RWPE2 (cell line): ENCODE data around the gene HOXA7.

Experiments used
- ATAC-seq: fragments of 200-7000 bp; cut with Tn5 transposase; 3 replicates; pipeline ENCODE4 v1.9.1; 2021; ENCODE audit warnings: low read depth
- DNase-seq: peaks from one replicate; pipeline ENCODE4 v3.0.0-alpha.2; 2020; ENCODE audit warnings: low spot score
- H3K27ac ChIP-seq: fragments of 450-650 bp; 2 replicates; pipeline ENCODE4 v1.5.1; 2017; ENCODE audit warnings: mild to moderate bottlenecking; ENCODE audit not compliant: poor library complexity, severe bottlenecking
- H3K27me3 ChIP-seq: fragments of 250-450 bp; sonication (Bioruptor Pico); 2 replicates; pipeline ENCODE4 v1.5.1; 2021; ENCODE audit warnings: mild to moderate bottlenecking, moderate library complexity; ENCODE audit not compliant: insufficient read depth, poor library complexity, severe bottlenecking
- H3K36me3 ChIP-seq: fragments of 250-450 bp; sonication (Bioruptor Pico); 2 replicates; pipeline ENCODE4 v1.5.1; 2020; ENCODE audit warnings: low read depth, mild to moderate bottlenecking, moderate library complexity
- H3K4me1 ChIP-seq: fragments of 250-450 bp; sonication (Bioruptor Pico); 2 replicates; pipeline ENCODE4 v1.5.1; 2021; ENCODE audit warnings: mild to moderate bottlenecking, moderate library complexity; ENCODE audit not compliant: insufficient read depth, poor library complexity, severe bottlenecking
- H3K4me3 ChIP-seq: fragments of 250-450 bp; sonication (Bioruptor Pico); 2 replicates; pipeline ENCODE4 v1.5.1; 2021; ENCODE audit warnings: mild to moderate bottlenecking, moderate library complexity; ENCODE audit not compliant: severe bottlenecking
- H3K9me3 ChIP-seq: fragments of 250-450 bp; sonication (Bioruptor Pico); 2 replicates; pipeline ENCODE4 v1.5.1; 2021; ENCODE audit warnings: mild to moderate bottlenecking, moderate library complexity; ENCODE audit not compliant: severe bottlenecking
- CTCF ChIP-seq: fragments of 450-650 bp; IDR thresholded peaks from one replicate; pipeline ENCODE4 v1.5.1; 2017; ENCODE audit warnings: mild to moderate bottlenecking, moderate library complexity; ENCODE audit not compliant: poor library complexity, severe bottlenecking

HOXA7 gene

GRCh38 chr7:27174874-27175625 is 18.6 kb upstream of the HOXA7 start:
- no peak for TF ChIP-seq CTCF
- Histone ChIP-seq H3K27ac (peak overlapping the region; percentile 93), H3K4me1 (peaks cover 20% of the 10 kb centered on the region), H3K4me3 (peak overlapping the region; percentile 54), H3K9me3 (no peaks in the 10 kb centered on the region), H3K27me3 (no peaks in the 10 kb centered on the region), H3K36me3 (peaks cover 6% of the 10 kb centered on the region; the same call in 1 of the 2 replicates)
- DNase-seq (peak; percentile 50), ATAC-seq (peak; percentile 10)

GRCh38 chr7:27173956-27174873 is 17.7 kb upstream of the HOXA7 start, which contains the start of gene HOXA10:
HOXA10 (minus strand) TSS chr7:27174320; CDS start chr7:27174306, 14 bp downstream.
- peaks cover 6% of the 10 kb centered on the region; the same call in 1 of the 2 replicates for H3K36me3 ChIP-seq
- H3K9me3 ChIP-seq, result no peaks in the 10 kb centered on the region
- H3K27ac ChIP-seq, result peak within 1 kb of the TSS; percentile 93
- TF ChIP-seq CTCF, result no peak
- peak within 1 kb of the TSS; percentile 54 for H3K4me3 ChIP-seq
- peak; percentile 76 for DNase-seq
- no peaks in the 10 kb centered on the region for H3K27me3 ChIP-seq
- H3K4me1 ChIP-seq, result peaks cover 20% of the 10 kb centered on the region
- ATAC-seq, result 0 out of 3 replicates have a peak, but pooled peaks have one; percentile 2

GRCh38 chr7:27173511-27173955 is 17.1 kb upstream of the HOXA7 start:
- H3K9me3 ChIP-seq, result no peaks in the 10 kb centered on the region
- H3K27me3 ChIP-seq, result no peaks in the 10 kb centered on the region
- H3K36me3 ChIP-seq, result peaks cover 6% of the 10 kb centered on the region; the same call in 1 of the 2 replicates
- ATAC-seq, result no peak
- peak; percentile 52 for DNase-seq
- no peak for TF ChIP-seq CTCF
- H3K27ac ChIP-seq, result peak overlapping the region; percentile 93
- peak overlapping the region; percentile 54 for H3K4me3 ChIP-seq
- H3K4me1 ChIP-seq, result peaks cover 20% of the 10 kb centered on the region

- Histone ChIP-seq H3K9me3 (no peaks in the 10 kb centered on the region), H3K27ac (peak overlapping the region; percentile 93), H3K27me3 (no peaks in the 10 kb centered on the region), H3K36me3 (peaks cover 6% of the 10 kb centered on the region; the same call in 1 of the 2 replicates), H3K4me3 (peak overlapping the region; percentile 54), H3K4me1 (peaks cover 20% of the 10 kb centered on the region)
- DNase-seq (peak; percentile 65), ATAC-seq (no peak)
- no peak for TF ChIP-seq CTCF
Observed at GRCh38 chr7:27172823-27173510, 16.5 kb upstream of the HOXA7 start.
